Measurements from ENCODE around the gene PAN3. TPM values are rescaled to one million over a fixed set of nuclear protein-coding genes. Genes with fewer than 3 reads are reported as not detected.

PAN3 gene
- total RNA-seq, 1 experiment from 2014 or later = 11.6 TPM

- in situ Hi-C loops (cut with HindIII; ENCODE audit: low pct_unique_long_range_greater_than_20kb, low sequenced_read_pairs) = no loop called here
- no peak for DNase-seq (ENCODE audit: low read depth)
Measured at GRCh38 chr13:28258417-28258816, 120.1 kb downstream of the PAN3 start.

GRCh38 chr13:28267497-28267896, 129.2 kb downstream of the PAN3 start:
- in situ Hi-C loops (cut with HindIII; ENCODE audit: low pct_unique_long_range_greater_than_20kb, low sequenced_read_pairs) = no loop called here
- DNase-seq (ENCODE audit: low read depth) = no peak

- no peak for DNase-seq (ENCODE audit: low read depth)
- in situ Hi-C loops (cut with HindIII; ENCODE audit: low pct_unique_long_range_greater_than_20kb, low sequenced_read_pairs) = no loop called here
Measured at GRCh38 chr13:28268800-28269223, 130.5 kb downstream of the PAN3 start.

- in situ Hi-C loops (cut with HindIII; ENCODE audit: low pct_unique_long_range_greater_than_20kb, low sequenced_read_pairs) = no loop called here
- no peak for DNase-seq (ENCODE audit: low read depth)
Measured at GRCh38 chr13:28271056-28271840, 132.9 kb downstream of the PAN3 start.

- DNase-seq (ENCODE audit: low read depth) = no peak
- in situ Hi-C loops (cut with HindIII; ENCODE audit: low pct_unique_long_range_greater_than_20kb, low sequenced_read_pairs) = no loop called here
Measured at GRCh38 chr13:28273919-28274318, 135.6 kb downstream of the PAN3 start.

- in situ Hi-C loops (cut with HindIII; ENCODE audit: low pct_unique_long_range_greater_than_20kb, low sequenced_read_pairs) = no loop called here
- no peak for DNase-seq (ENCODE audit: low read depth)
Measured at GRCh38 chr13:28282451-28282850, 144.1 kb downstream of the PAN3 start.

GRCh38 chr13:28283600-28283999, 145.3 kb downstream of the PAN3 start:
- no peak for DNase-seq (ENCODE audit: low read depth)
- in situ Hi-C loops (cut with HindIII; ENCODE audit: low pct_unique_long_range_greater_than_20kb, low sequenced_read_pairs) = no loop called here

- no peak for DNase-seq (ENCODE audit: low read depth)
- in situ Hi-C loops (cut with HindIII; ENCODE audit: low pct_unique_long_range_greater_than_20kb, low sequenced_read_pairs) = no loop called here
Measured at GRCh38 chr13:28286263-28286662, 147.9 kb downstream of the PAN3 start.

- in situ Hi-C loops (cut with HindIII; ENCODE audit: low pct_unique_long_range_greater_than_20kb, low sequenced_read_pairs) = no loop called here
- no peak for DNase-seq (ENCODE audit: low read depth)
Measured at GRCh38 chr13:28297341-28297740, 159.0 kb downstream of the PAN3 start.

- in situ Hi-C loops (cut with HindIII; ENCODE audit: low pct_unique_long_range_greater_than_20kb, low sequenced_read_pairs) = no loop called here
- DNase-seq (ENCODE audit: low read depth) = no peak
Measured at GRCh38 chr13:28299916-28300315, 161.6 kb downstream of the PAN3 start.

GRCh38 chr13:28301839-28302238, 163.5 kb downstream of the PAN3 start:
- no peak for DNase-seq (ENCODE audit: low read depth)
- in situ Hi-C loops (cut with HindIII; ENCODE audit: low pct_unique_long_range_greater_than_20kb, low sequenced_read_pairs) = no loop called here

GRCh38 chr13:28306325-28306724, 168.0 kb downstream of the PAN3 start:
- in situ Hi-C loops (cut with HindIII; ENCODE audit: low pct_unique_long_range_greater_than_20kb, low sequenced_read_pairs) = no loop called here
- DNase-seq (ENCODE audit: low read depth) = no peak

GRCh38 chr13:28313579-28313978, 175.2 kb downstream of the PAN3 start:
- no peak for DNase-seq (ENCODE audit: low read depth)
- in situ Hi-C loops (cut with HindIII; ENCODE audit: low pct_unique_long_range_greater_than_20kb, low sequenced_read_pairs) = no loop called here

- no peak for DNase-seq (ENCODE audit: low read depth)
- in situ Hi-C loops (cut with HindIII; ENCODE audit: low pct_unique_long_range_greater_than_20kb, low sequenced_read_pairs) = no loop called here
Measured at GRCh38 chr13:28314879-28315278, 176.5 kb downstream of the PAN3 start.

- in situ Hi-C loops (cut with HindIII; ENCODE audit: low pct_unique_long_range_greater_than_20kb, low sequenced_read_pairs) = no loop called here
- DNase-seq (ENCODE audit: low read depth) = no peak
Measured at GRCh38 chr13:28316129-28316528, 177.8 kb downstream of the PAN3 start.

- DNase-seq (ENCODE audit: low read depth) = no peak
- in situ Hi-C loops (cut with HindIII; ENCODE audit: low pct_unique_long_range_greater_than_20kb, low sequenced_read_pairs) = no loop called here
Measured at GRCh38 chr13:28316836-28317235, 178.5 kb downstream of the PAN3 start.

GRCh38 chr13:28318496-28318895, 180.2 kb downstream of the PAN3 start:
- in situ Hi-C loops (cut with HindIII; ENCODE audit: low pct_unique_long_range_greater_than_20kb, low sequenced_read_pairs) = no loop called here
- DNase-seq (ENCODE audit: low read depth) = no peak

GRCh38 chr13:28319528-28319927, 181.2 kb downstream of the PAN3 start:
- DNase-seq (ENCODE audit: low read depth) = no peak
- in situ Hi-C loops (cut with HindIII; ENCODE audit: low pct_unique_long_range_greater_than_20kb, low sequenced_read_pairs) = no loop called here

GRCh38 chr13:28320209-28320608, 181.9 kb downstream of the PAN3 start:
- no peak for DNase-seq (ENCODE audit: low read depth)
- in situ Hi-C loops (cut with HindIII; ENCODE audit: low pct_unique_long_range_greater_than_20kb, low sequenced_read_pairs) = no loop called here

GRCh38 chr13:28320884-28321574, 182.7 kb downstream of the PAN3 start:
- no peak for DNase-seq (ENCODE audit: low read depth)
- in situ Hi-C loops (cut with HindIII; ENCODE audit: low pct_unique_long_range_greater_than_20kb, low sequenced_read_pairs) = no loop called here
